Mucosa of stomach (tissue), 1 donor: ENCODE data around the gene STK33.

Experiments used
- H3K27me3 ChIP-seq: one replicate; pipeline ENCODE4 v1.7.0; 2013; ENCODE audit warnings: mild to moderate bottlenecking, low read length; ENCODE audit not compliant: control insufficient read depth, insufficient read depth
- H3K36me3 ChIP-seq: one replicate; pipeline ENCODE4 v1.7.0; 2013; ENCODE audit warnings: low read length; ENCODE audit not compliant: control insufficient read depth, insufficient read depth
- H3K4me1 ChIP-seq: one replicate; pipeline ENCODE4 v1.7.0; 2013; ENCODE audit warnings: mild to moderate bottlenecking, low read length; ENCODE audit not compliant: control insufficient read depth, insufficient read depth
- H3K4me3 ChIP-seq: one replicate; pipeline ENCODE4 v1.7.0; 2013; ENCODE audit warnings: low read length
- H3K9ac ChIP-seq: one replicate; pipeline ENCODE4 v1.7.0; 2013; ENCODE audit warnings: mild to moderate bottlenecking, low read length, moderate library complexity
- H3K9me3 ChIP-seq: one replicate; pipeline ENCODE4 v1.7.0; 2013; ENCODE audit warnings: mild to moderate bottlenecking, low read length, moderate library complexity; ENCODE audit not compliant: control insufficient read depth
- donor health status: Pancreatic carcinoma.

The STK33 gene

GRCh38 chr11:8531982-8532381, 62.0 kb downstream of the STK33 start:
- H3K9me3 ChIP-seq, result no peaks in the 10 kb centered on the region
- H3K9ac ChIP-seq, result no peak overlapping the region
- no peaks in the 10 kb centered on the region for H3K4me1 ChIP-seq
- H3K36me3 ChIP-seq, result no peaks in the 10 kb centered on the region
- no peaks in the 10 kb centered on the region for H3K27me3 ChIP-seq
- H3K4me3 ChIP-seq, result no peak overlapping the region

DNA sequence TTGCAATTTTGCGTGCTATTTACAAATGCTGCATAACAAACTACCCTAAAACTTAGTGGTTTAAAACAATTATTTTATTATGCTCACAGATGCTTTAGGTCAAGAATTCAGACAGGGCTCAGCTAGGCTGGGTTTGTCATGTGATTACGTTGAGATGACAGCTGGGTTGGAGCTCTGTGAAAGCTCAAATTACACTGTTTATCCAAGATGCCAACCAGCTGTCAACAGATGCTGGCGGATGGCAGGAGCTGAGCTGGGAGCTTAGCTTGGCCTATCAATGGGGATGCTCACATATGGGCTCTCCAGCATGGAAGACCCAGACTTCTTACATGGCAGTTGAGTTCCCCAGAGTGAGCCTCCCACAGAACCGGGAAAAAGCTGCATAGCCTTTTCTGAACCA, 62.7 kb downstream of the STK33 start:
- Histone ChIP-seq H3K27me3 (no peaks in the 10 kb centered on the region), H3K9ac (no peak overlapping the region), H3K4me1 (no peaks in the 10 kb centered on the region), H3K9me3 (no peaks in the 10 kb centered on the region), H3K4me3 (no peak overlapping the region), H3K36me3 (no peaks in the 10 kb centered on the region)

DNA sequence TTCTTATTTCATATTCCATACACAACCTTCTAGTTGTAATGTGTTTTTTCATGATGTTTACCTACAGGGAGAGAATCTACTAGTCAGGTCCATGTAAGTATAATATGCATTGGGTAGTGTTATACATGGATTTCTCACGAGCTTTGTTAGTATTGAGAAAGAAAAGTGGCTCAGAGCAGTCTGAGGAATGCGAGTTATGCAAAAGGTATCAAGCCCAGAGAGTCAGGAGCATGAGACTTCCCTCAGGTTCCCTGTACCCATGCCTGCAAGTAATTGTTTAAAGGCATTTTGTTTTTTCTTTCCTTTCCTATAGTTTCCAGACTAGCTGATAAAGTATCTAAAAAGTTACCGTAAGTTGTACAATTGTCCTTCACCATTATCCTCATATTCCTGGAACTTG, 66.1 kb downstream of the STK33 start:
- Histone ChIP-seq H3K9me3 (no peaks in the 10 kb centered on the region), H3K4me1 (no peaks in the 10 kb centered on the region), H3K9ac (no peak overlapping the region), H3K36me3 (no peaks in the 10 kb centered on the region), H3K27me3 (no peaks in the 10 kb centered on the region), H3K4me3 (no peak overlapping the region)

DNA sequence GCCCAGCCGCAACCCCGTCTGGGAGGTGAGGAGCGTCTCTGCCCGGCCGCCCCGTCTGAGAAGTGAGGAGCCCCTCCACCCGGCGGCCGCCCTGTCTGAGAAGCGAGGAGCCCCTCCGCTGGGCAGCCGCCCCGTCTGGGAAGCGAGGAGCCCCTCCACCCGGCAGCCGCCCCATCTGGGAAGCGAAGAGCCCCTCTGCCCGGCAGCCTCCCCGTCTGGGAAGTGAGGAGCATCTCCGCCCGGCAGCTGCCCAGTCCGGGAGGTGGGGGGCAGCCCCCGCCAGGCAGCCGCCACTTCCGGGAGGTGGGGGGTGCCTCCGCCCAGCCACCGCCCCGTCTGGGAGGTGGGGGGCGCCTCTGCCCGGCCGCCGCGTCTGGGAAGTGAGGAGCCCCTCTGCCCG, 70.6 kb downstream of the STK33 start:
- H3K9ac ChIP-seq, result no peak overlapping the region
- no peaks in the 10 kb centered on the region for H3K9me3 ChIP-seq
- H3K36me3 ChIP-seq, result no peaks in the 10 kb centered on the region
- H3K4me1 ChIP-seq, result no peaks in the 10 kb centered on the region
- H3K27me3 ChIP-seq, result no peaks in the 10 kb centered on the region
- H3K4me3 ChIP-seq, result no peak overlapping the region

GRCh38 chr11:8512547-8512946, 81.5 kb downstream of the STK33 start:
- H3K9me3 ChIP-seq, result no peaks in the 10 kb centered on the region
- H3K4me3 ChIP-seq, result no peak overlapping the region
- no peaks in the 10 kb centered on the region for H3K4me1 ChIP-seq
- no peak overlapping the region for H3K9ac ChIP-seq
- H3K27me3 ChIP-seq, result no peaks in the 10 kb centered on the region
- H3K36me3 ChIP-seq, result no peaks in the 10 kb centered on the region

GRCh38 chr11:8503910-8504364, 90.1 kb downstream of the STK33 start:
- Histone ChIP-seq H3K9me3 (no peaks in the 10 kb centered on the region), H3K4me3 (no peak overlapping the region), H3K27me3 (no peaks in the 10 kb centered on the region), H3K36me3 (no peaks in the 10 kb centered on the region), H3K9ac (no peak overlapping the region), H3K4me1 (peaks cover 21% of the 10 kb centered on the region)

DNA sequence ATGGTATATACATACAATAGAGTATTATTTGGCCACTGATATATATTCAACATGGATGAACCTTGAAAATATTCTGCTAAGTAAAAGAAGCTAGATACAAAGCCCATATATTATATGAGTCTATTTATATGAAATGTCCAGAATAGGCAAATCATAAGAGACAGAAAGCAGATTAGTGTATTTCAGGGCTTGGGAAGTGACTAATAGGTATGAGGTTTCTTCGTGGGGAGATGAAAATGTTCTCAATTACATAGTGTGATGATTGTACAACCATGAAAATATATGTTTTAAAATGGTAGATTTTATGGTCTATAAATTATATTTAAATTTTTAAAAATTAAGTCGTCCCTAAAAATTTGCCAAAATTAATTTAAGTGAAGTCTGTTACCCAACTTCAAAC, 92.2 kb downstream of the STK33 start:
- H3K4me3 ChIP-seq, result no peak overlapping the region
- H3K9me3 ChIP-seq, result no peaks in the 10 kb centered on the region
- H3K9ac ChIP-seq, result no peak overlapping the region
- H3K27me3 ChIP-seq, result no peaks in the 10 kb centered on the region
- H3K4me1 ChIP-seq, result peaks cover 15% of the 10 kb centered on the region
- H3K36me3 ChIP-seq, result no peaks in the 10 kb centered on the region

DNA sequence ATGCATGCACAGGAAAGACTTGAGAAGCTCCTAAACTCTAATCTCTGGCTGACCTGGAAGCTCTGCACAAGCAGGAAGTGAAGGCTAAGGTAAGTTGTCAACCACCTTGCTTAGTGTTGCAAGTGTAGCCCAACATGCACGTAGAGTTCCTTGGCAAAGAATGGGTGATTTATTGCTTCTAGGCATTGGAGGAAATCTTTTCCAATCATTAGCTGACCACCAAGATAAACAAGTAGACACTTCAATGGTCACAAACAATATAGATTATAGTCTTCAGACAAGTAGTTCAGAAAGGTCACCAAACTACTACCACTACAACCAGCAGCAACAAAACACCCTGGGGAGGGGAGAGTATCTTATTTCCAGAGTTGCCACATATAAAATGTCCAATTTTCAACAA, 105.6 kb downstream of the STK33 start:
- no peak overlapping the region for H3K4me3 ChIP-seq
- H3K4me1 ChIP-seq, result no peaks in the 10 kb centered on the region
- H3K27me3 ChIP-seq, result no peaks in the 10 kb centered on the region
- H3K36me3 ChIP-seq, result no peaks in the 10 kb centered on the region
- no peak overlapping the region for H3K9ac ChIP-seq
- H3K9me3 ChIP-seq, result no peaks in the 10 kb centered on the region

- Histone ChIP-seq H3K36me3 (no peaks in the 10 kb centered on the region), H3K4me3 (no peak overlapping the region), H3K9me3 (no peaks in the 10 kb centered on the region), H3K4me1 (no peaks in the 10 kb centered on the region), H3K9ac (no peak overlapping the region), H3K27me3 (no peaks in the 10 kb centered on the region)
Measured at GRCh38 chr11:8487261-8487660, 106.8 kb downstream of the STK33 start.

GRCh38 chr11:8484251-8484650, 109.8 kb downstream of the STK33 start:
- Histone ChIP-seq H3K9ac (no peak overlapping the region), H3K9me3 (no peaks in the 10 kb centered on the region), H3K27me3 (no peaks in the 10 kb centered on the region), H3K4me3 (no peak overlapping the region), H3K4me1 (no peaks in the 10 kb centered on the region), H3K36me3 (no peaks in the 10 kb centered on the region)

DNA sequence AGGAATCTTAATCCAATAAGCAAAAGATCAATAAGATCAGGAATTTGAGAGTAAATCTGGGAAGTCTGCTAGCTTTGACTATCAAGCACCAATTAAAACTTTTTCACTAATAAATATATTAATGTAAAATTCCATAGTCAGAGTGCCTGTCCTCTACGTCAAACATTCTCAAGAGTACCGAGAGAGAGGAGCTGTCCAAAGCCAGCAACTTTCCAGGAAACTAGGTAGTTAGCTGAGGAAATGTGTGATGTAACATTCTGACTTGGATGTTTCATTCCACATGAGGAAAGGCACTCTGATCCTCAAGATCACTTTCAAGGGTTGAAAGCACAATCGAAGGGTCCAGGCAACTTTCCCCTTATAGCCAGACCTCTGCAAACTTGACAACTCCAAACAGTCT, 113.2 kb downstream of the STK33 start:
- no peaks in the 10 kb centered on the region for H3K9me3 ChIP-seq
- no peaks in the 10 kb centered on the region for H3K4me1 ChIP-seq
- no peak overlapping the region for H3K4me3 ChIP-seq
- H3K36me3 ChIP-seq, result no peaks in the 10 kb centered on the region
- no peaks in the 10 kb centered on the region for H3K27me3 ChIP-seq
- H3K9ac ChIP-seq, result no peak overlapping the region

DNA sequence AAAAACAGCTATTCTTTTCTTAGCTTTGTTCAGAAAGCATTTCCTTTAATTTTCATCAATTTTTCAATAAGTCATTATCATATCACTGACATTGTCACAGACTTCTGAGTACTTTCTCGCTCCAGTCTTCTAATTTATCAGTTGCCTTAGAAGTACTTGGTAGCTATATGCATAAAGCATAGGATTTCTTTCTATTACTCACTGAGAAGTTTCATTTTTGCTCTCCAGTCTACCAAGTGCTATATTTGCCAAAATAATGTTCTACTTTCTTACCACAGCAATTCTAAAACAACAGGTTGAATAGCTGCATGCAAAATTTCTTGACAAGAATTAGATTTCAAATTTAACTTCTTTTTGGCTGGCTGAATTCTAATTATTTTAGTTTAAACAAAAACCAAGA, 116.3 kb downstream of the STK33 start:
- no peaks in the 10 kb centered on the region for H3K36me3 ChIP-seq
- no peak overlapping the region for H3K4me3 ChIP-seq
- H3K9me3 ChIP-seq, result no peaks in the 10 kb centered on the region
- no peak overlapping the region for H3K9ac ChIP-seq
- no peaks in the 10 kb centered on the region for H3K27me3 ChIP-seq
- no peaks in the 10 kb centered on the region for H3K4me1 ChIP-seq

GRCh38 chr11:8477151-8477550, 116.9 kb downstream of the STK33 start:
- Histone ChIP-seq H3K4me3 (no peak overlapping the region), H3K27me3 (no peaks in the 10 kb centered on the region), H3K4me1 (no peaks in the 10 kb centered on the region), H3K36me3 (no peaks in the 10 kb centered on the region), H3K9ac (no peak overlapping the region), H3K9me3 (no peaks in the 10 kb centered on the region)
